ES-I3 (cell line): ENCODE results near the gene ICA1.

Experiments
- H3K36me3 ChIP-seq: 2 replicates; pipeline ENCODE4 v1.6.1; 2013; ENCODE audit warnings: mild to moderate bottlenecking, low read length, control low read depth, moderate library complexity; ENCODE audit not compliant: insufficient read depth
- H3K4me1 ChIP-seq: 2 replicates; pipeline ENCODE4 v1.6.1; 2013; ENCODE audit warnings: mild to moderate bottlenecking, control low read depth, low read length; ENCODE audit not compliant: insufficient read depth
- H3K9ac ChIP-seq: 2 replicates; pipeline ENCODE4 v1.6.1; 2013; ENCODE audit warnings: low read depth, mild to moderate bottlenecking, low read length, moderate library complexity
- H3K9me3 ChIP-seq: 2 replicates; pipeline ENCODE4 v1.6.1; 2013; ENCODE audit warnings: mild to moderate bottlenecking, low read length, moderate library complexity; ENCODE audit not compliant: control insufficient read depth, insufficient read depth

Gene ICA1

DNA sequence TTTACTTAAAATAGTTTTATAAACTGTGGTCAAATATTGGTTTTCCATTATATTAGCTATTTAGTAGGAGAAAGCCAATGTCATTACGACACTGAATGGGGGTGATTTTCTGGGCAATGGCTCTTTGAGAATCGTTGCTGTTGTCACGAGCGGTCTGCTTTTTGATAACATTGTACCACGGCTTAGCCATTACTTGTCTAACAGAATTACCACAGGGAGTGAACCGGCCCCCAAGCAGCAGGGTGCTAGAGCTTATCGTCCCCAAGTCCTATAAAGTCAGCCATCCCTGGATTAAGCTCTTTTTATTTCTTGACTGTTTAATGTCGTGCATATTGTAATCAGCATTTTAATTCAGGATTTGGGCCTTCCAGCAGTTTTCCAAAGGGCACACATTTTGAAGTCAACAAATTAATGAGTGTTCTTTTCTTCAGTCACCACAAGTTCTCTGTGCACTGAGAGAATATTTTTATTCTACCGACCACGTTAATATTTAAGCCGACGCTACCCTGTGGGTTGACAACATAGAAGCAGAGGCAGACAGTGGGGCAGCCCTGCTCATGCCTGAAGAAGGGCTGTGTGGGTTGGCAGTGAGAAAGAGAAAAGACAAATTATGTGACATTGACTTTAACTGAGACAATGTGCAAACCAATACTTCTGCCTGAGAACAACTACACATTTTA lies 125.8 kb downstream of the ICA1 start:
- no peaks in the 10 kb centered on the region for H3K4me1 ChIP-seq
- H3K36me3 ChIP-seq, result no peaks in the 10 kb centered on the region
- H3K9me3 ChIP-seq, result no peaks in the 10 kb centered on the region
- H3K9ac ChIP-seq, result no peak overlapping the region

DNA sequence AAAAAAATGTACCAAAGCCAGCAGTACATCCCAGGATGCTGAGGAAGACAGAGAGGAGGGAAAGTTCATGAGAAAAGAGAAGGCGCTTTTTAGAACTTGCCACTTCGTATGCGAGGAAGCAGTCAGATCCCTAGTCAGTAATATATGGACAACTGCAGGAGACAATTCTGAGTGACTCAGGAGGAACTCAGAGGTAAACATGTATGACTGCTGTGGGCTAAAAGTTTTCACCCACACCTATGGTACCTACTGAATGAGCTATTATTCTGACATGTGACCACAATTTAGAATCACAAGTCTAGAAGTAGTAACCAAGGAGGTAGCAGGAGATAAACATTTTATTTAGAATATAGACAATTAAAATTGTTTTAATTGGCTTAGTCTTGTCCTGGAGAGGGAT lies 126.5 kb downstream of the ICA1 start:
- no peaks in the 10 kb centered on the region for H3K36me3 ChIP-seq
- H3K9me3 ChIP-seq, result no peaks in the 10 kb centered on the region
- no peaks in the 10 kb centered on the region for H3K4me1 ChIP-seq
- no peak overlapping the region for H3K9ac ChIP-seq

DNA sequence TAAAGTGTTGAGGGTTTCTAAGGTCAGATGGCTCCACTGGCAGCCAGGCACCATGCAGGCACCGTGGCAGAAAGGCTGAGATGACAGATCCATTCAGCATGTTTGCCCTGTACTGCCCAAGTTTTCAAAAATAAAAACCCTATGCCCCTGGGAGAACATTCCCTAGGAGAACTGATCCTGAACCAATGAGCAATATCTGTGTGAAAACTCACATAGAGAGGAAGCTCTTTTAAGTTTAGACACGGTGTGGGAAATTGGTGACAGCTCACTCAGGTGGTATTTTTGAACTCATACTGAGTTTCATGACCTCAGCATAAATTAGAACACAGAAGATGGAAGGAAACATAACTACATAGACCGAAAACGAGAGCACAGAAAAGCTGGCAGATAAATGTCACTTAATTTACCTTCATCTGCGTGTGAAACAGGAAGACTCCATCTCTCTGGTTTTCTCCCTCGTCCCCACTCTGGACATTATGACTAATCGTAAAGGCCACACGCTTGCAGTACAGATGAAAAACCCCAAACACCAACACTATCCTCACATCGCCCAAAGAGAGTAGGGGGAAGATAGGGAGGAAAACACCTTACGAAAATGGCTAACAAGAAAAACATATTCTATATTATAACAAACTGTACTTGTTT lies 127.8 kb downstream of the ICA1 start:
- no peak overlapping the region for H3K9ac ChIP-seq
- H3K4me1 ChIP-seq, result no peaks in the 10 kb centered on the region
- no peaks in the 10 kb centered on the region for H3K9me3 ChIP-seq
- no peaks in the 10 kb centered on the region for H3K36me3 ChIP-seq

DNA sequence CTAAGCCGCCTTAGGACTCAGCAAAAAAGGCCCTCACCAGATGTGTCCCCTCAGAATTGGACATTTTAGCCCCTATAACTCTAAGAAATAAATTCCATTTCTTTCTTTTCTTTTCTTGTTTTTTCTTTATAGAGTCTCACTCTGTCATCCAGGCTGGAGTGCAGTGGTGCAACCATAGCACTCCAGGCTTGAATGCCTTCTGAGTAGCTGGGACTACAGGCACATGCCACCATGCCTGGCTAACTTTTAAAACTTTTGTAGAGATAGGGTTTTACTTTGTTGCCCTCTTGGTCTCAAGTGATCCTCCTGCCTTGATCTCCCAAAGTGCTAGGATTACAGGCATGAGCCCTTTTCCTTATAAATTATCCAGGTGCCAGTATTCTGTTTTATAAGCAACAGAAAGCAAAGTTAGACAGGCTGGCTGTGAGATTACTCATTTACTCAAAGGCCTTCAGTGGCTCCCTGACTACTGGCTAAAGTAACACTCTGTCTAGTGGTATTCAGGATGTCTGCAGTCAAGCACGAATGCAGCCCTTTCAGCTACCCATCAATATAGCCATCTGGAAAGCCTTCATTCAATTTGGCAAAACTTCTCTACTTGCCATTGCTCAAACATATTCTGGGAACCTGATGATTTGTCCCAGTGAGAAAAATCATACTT lies 128.6 kb downstream of the ICA1 start:
- H3K9ac ChIP-seq, result no peak overlapping the region
- H3K36me3 ChIP-seq, result no peaks in the 10 kb centered on the region
- no peaks in the 10 kb centered on the region for H3K4me1 ChIP-seq
- H3K9me3 ChIP-seq, result no peaks in the 10 kb centered on the region

DNA sequence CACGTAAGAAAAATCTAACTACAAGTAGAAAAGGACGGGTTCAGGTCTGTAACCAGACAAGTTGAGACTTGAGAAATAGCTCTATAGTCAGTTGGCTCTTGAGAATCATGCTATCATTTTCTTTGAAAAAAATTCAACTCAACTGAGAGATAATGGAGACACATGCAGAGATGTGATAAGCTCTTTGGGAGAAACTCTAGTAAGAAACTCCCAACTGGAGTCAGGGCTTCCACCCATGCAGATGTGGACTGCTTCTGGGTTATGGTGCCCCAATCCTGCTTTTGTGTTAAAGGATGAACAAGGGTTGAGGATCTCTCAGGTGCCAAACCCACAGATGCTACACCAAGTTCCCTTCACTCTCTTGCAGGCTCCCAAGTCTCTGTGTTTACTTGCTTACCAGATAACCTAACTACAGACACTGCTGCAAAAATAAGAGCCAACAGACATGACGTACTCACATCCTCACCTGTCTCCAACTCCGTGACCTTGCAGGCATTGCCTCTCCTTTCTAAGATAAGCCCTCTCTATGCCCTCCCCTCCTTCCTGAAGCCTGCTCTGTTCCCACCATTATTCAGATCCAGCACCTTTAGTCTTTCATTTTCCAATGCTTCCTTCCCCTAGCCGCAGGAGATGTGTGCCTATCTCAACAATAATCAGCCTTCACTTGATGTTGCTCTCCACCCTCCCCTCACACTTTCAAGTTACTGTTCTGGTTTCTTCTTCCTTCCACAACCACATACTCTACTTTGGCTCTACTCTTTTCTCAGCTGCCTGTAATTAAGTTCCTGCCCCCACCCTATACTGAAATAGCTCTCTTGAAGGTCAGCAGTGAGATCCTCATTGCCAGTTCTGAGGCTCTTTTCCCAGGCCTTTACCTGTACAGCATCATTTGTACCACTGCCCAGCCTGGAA lies 130.0 kb downstream of the ICA1 start:
- no peaks in the 10 kb centered on the region for H3K4me1 ChIP-seq
- H3K9ac ChIP-seq, result no peak overlapping the region
- no peaks in the 10 kb centered on the region for H3K36me3 ChIP-seq
- no peaks in the 10 kb centered on the region for H3K9me3 ChIP-seq

DNA sequence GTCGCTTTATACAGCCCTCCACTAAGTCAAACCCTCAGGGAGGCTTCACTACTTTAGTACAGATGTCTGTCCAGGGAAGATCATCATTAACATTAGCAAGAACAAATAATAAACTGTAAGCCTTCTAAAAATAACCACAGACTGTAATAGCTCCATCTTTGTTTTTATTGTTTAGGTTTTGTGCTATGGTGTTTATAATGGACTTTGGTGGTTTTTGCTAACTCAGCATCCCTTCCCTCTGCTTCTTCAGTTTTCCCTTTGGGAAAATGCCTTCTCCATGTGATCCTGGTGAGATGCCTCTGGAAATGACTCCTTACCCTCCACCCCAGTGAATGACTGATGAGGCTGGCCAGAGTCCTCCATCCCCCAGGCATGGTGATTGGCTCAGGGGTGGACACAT lies 131.3 kb downstream of the ICA1 start:
- H3K4me1 ChIP-seq, result no peaks in the 10 kb centered on the region
- no peaks in the 10 kb centered on the region for H3K36me3 ChIP-seq
- no peaks in the 10 kb centered on the region for H3K9me3 ChIP-seq
- H3K9ac ChIP-seq, result no peak overlapping the region

DNA sequence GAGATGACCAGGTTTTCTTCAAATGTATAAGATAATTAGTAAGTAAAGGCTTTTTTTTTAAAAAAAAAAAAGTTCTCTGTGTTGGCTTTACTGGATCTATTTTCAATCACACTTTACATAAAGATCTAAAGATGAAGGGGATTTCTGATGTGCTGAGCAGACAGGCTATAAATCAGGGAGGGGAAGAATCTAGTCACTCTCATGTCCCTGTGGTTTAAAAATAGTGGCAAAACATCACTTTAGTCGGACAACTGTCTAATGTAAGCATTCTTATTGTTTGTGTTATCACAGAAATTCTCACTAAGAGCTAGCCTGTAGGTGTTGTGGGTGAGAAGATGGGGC lies 132.7 kb downstream of the ICA1 start:
- no peaks in the 10 kb centered on the region for H3K4me1 ChIP-seq
- no peak overlapping the region for H3K9ac ChIP-seq
- H3K9me3 ChIP-seq, result no peaks in the 10 kb centered on the region
- H3K36me3 ChIP-seq, result no peaks in the 10 kb centered on the region

DNA sequence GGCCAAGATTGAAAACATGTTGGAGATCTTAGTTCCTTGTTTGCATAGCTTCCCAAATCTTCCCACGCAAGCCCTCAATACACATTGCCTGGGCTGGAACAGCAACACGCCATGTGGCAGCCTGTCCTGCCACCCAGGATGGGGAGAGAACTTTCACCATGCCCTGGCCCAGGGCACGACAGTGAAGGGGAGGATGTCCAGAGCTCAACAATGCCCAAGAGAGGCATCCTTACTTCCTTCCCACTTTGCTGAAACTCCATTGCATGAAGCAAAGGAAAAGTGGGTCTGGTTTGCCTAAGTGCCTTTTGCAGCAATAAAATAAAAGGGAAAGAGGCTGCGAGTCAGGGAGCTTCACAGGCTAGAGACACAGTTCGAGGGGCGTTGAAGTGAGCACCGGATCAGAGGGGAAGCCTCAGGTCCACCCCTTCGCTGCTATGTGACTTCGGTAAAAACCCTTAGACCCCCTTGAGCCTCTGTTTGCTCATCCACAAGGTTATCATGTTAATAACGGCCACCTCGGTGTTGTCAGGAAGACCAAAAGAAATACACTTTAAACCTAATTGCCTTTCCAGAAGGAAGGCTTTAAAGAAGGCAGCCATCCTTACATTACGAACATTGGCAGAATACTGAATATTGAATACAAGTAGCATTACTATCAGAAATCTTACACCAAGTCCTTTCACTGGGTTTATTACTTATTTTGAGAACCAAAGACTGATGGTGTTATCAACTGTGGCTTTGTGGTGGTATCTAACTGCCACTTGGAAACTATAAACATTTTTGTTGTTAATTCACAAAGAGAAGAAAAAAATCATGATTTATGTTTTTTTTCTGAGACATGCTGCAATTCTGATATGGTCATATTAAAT lies 133.3 kb downstream of the ICA1 start:
- Histone ChIP-seq H3K9ac (no peak overlapping the region), H3K36me3 (no peaks in the 10 kb centered on the region), H3K9me3 (no peaks in the 10 kb centered on the region), H3K4me1 (no peaks in the 10 kb centered on the region)

DNA sequence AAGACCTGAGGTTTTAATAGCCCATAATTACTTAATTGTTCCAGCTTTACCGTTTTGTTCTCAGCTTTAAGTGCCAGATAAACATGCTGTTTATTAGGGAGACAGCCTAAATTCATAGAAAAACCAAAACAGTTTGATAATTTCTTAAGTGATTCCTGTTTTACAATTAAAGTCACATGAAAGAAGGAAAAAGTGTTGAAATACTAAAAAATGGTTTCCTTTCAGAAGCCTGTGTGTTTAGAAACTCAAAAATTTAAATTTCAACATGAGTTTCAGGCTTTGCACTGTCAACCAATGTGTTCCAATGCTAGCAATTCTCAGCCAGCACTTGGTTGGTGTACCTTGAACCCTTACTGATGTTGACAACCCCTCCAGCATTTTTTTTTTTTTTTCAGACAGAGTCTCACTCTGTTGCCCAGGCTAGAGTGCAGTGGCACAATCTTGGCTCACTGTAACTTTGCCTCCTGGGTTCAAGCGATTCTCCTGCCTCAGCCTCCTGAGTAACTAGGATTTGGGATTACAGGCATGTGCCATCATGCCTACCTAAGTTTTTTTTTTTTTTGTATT lies 135.3 kb downstream of the ICA1 start:
- Histone ChIP-seq H3K4me1 (no peaks in the 10 kb centered on the region), H3K9me3 (no peaks in the 10 kb centered on the region), H3K36me3 (no peaks in the 10 kb centered on the region), H3K9ac (no peak overlapping the region)

DNA sequence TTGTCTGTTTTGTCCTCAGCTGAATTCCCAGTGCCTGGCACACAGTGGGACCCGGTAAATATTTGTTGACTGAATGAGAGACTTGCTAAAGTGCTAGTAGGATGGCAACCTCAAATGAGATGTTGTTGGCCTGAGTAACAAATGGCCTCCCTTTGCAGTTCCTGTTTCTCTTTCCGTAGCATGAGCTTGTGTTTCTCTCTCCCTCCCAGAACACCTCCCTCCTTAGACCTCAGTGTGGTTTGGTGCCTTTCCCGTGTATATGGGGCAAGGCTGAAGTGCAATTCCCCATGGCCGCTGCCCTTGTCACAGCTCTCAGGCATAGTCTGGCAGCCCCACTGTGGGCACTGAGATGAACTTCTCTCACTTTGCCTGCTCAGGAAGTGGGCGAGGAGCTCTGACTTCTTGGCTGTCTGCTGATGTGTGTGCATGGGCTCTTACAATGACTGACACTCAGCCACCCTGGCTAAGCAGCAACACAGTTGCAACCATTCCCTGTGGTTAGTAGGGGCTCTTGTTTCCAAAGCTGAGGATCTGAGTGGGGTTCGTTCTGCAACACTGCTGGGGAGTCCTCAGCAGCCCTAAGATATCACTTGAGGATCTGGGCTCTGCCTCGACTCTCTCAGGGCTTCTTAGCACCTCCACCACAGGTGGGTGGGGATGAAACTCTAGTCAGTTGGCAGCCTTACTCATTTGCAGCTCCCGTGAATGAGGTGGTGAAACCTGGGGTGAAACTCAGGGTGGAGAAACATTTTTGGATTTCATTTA lies 136.1 kb downstream of the ICA1 start:
- no peaks in the 10 kb centered on the region for H3K9me3 ChIP-seq
- H3K4me1 ChIP-seq, result no peaks in the 10 kb centered on the region
- no peaks in the 10 kb centered on the region; the same call in 1 of the 2 replicates for H3K36me3 ChIP-seq
- H3K9ac ChIP-seq, result no peak overlapping the region

DNA sequence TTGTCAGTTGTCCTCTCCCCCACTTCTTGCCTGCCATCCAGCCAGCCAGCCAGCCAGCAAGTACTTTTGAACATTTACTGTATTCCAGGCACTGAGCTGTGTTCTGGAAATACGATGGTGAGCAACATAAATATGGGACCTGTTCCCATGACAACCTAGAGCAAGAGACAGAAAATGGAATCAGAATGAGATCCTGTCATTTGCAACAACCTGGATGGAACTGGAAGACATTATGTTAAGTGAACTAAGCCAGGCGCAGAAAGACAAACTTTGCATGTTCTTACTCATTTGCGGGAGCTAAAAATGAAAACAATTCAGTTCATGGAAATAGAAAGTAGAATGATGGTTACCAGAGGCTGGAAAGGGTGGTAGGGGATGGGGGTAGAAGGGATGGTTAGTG lies 140.7 kb downstream of the ICA1 start:
- Histone ChIP-seq H3K36me3 (no peaks in the 10 kb centered on the region; the same call in 1 of the 2 replicates), H3K4me1 (no peaks in the 10 kb centered on the region), H3K9ac (no peak overlapping the region), H3K9me3 (no peaks in the 10 kb centered on the region)

DNA sequence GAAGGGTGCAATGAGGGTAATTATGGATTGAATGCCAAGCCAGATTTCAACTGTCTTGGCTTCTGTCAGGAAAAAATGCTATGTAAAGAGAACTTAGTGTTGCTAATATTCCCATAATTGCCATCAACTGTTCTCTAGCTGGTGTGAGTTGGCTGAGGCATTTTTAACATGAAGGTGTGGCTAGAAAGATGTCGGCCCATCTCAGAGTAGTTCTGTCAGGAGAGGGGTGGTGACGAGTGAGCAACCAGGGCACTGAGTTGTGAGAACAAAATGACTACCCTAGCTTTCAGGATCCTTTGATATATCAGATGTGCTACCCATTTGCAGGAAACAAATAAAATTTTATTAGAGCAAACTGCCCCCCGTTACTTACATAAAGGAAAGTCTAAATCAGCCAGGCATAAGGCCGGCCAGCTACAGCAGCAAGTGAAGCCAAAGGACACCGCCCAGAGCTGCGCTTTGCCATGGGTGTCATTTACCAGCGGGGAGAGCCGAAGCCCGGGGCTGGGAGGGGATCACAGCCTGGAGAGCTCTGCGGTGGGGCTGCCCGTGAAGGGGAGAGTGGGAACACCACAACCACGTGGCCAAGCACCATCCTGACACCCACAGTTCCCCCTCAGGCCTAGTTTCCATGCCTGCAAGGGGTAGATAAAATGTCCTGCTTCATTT lies 141.4 kb downstream of the ICA1 start:
- Histone ChIP-seq H3K4me1 (no peaks in the 10 kb centered on the region), H3K9ac (no peak overlapping the region), H3K9me3 (no peaks in the 10 kb centered on the region), H3K36me3 (peaks cover 4% of the 10 kb centered on the region; the same call in 1 of the 2 replicates)
